Right kidney (tissue), 1 donor: ENCODE results near the gene ZCCHC7.

Experiments used
- DNase-seq: peaks from one replicate; pipeline ENCODE4 v3.0.0-alpha.2; 2016

ZCCHC7 gene

DNA sequence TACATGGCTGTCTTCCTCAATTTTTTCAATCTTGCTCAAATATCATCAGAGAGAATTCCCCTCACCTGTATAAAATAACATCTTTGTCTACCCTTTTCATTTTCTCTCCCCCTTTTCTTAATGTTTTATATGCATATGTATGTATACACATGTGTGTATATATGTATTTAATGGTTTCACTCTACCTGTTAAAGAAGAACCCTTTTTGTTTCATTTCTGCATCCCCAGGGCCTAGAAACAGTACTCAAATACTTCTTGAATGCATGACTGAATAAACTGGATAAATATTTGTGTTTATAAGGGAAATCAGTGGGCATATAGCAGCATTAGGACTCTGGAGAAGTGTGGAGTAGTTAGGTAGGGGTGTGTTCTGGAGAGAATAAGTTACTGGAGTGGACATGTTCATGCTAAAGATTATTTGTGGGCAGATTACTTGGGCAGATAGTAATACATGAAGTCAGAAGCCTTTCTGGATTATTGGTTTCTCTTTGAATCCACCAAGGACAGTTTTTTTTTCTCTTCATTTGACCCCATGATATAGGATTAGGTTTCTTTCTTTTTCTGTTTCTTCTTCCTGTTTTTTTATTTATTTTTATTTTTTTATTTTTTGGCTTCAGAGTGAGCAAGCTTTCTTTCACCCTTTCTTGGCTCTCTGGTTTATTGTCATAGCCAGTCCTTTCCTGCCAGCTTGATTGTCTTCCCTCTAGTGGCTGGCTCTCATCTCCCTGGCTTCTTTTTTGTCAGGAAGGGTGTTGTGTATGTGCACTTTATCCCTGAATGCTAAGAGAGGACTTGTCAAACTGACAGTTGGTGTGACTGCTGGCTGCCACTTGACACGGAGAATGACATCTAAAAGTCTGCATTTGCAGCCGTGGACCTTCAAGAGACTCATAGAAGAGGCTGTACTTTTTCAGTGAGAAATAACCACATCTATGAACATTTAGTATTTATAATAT lies 89.3 kb downstream of the ZCCHC7 start:
- no peak for DNase-seq

- DNase-seq, result no peak
Measured at GRCh38 chr9:37210737-37211523, 90.6 kb downstream of the ZCCHC7 start.

DNA sequence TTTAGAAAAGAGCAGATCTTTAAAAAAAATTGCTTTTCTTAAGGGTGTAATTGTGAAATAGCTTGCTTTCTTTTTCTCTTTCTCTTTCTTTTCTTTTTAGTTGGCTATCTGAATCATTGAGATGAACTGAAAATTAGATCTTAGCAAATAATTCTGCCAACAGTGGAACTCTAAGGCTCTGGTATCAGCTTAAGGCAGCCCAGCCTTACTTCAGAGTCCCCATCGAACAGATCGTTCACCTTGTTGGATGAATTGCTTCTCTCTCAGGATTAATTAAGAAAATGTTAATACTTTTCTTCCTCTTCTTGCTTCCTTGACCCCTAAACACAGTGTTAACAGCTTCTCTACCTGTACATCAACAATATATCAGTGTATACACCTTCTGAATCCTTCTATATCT lies 92.1 kb downstream of the ZCCHC7 start:
- no peak for DNase-seq

- no peak for DNase-seq
Measured at GRCh38 chr9:37215381-37215780, 95.0 kb downstream of the ZCCHC7 start.

GRCh38 chr9:37215830-37216229 lies 95.5 kb downstream of the ZCCHC7 start:
- no peak for DNase-seq

DNA sequence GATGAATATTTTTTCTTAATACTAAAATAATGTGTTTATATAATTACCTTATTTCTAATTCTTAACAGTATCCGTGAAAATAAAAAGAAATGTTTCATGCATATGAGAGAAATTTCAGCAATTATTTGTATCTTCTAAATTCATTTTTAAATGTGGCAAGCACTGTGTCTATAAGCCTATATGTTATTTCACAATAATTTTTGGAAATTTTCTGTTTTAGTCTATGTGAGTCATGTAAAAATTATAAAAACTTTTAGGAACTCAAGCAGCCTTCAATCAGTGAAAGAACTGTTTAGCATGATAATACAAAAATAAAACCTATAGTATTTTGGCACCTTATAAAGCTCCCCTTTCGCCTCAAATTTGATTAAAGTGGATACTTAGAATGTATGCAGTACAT lies 96.8 kb downstream of the ZCCHC7 start:
- no peak for DNase-seq

GRCh38 chr9:37218800-37219425 lies 98.5 kb downstream of the ZCCHC7 start:
- no peak for DNase-seq

DNA sequence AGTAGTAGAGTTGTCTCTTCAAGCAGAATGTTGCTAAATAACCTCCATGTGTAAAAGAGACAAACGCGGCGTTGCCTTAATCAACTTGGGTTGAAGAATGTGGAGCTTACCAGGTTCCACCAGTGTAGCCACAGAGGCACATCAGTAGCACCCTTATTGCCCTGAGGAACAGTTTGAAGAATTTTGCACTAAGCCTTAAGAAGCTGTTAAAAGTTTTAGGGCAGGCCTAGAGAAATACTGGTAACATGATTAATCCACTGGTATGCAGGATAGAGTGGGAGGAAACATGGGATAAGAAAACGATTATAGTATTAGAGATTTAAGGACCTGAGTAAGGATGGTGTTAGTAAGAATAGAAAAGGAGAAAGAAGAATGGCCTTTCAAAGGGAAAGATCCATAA lies 100.6 kb downstream of the ZCCHC7 start:
- no peak for DNase-seq

- DNase-seq, result no peak
Measured at GRCh38 chr9:37221489-37222106, 101.2 kb downstream of the ZCCHC7 start.

DNA sequence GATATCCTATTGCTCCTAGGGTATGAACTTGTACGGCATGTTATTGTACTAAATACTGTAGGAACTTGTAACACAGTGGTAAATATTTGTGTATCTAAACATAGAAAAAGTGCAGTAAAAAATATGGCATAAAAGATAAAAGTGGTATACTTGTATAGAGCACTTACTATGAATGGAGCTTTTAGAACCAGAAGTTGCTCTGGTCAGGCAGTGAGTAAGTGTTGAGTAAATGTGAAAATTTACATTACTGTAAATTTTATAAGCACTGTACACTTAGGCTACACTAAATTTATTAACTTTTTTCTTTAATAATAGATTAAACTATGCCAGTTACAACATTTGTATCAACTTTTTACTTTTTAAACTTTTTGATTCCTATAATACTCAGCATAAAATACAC lies 109.1 kb downstream of the ZCCHC7 start:
- DNase-seq, result no peak

GRCh38 chr9:37229882-37230482 lies 109.6 kb downstream of the ZCCHC7 start:
- DNase-seq, result no peak

GRCh38 chr9:37236822-37237221 lies 116.4 kb downstream of the ZCCHC7 start:
- DNase-seq, result no peak

DNA sequence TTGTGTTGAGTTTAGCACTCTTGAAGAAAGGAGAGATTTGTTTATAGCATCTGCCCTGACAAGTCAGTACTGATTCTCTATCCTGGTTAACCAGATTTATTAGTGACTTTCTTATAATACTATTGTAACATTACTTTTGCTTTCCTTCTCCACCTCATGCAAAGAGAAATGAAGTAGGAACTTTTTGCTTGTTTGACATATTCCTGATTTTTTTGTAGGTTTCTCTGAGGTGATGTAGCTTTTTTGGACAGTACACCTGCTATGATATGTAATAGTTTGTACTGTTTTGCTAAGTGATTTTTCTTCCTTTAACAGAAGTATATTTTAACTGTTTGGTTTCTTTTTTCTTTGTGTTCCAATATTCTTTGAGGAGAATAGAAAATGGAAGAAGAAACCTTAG lies 117.7 kb downstream of the ZCCHC7 start:
- no peak for DNase-seq

GRCh38 chr9:37239224-37239859 lies 119.0 kb downstream of the ZCCHC7 start:
- no peak for DNase-seq

DNA sequence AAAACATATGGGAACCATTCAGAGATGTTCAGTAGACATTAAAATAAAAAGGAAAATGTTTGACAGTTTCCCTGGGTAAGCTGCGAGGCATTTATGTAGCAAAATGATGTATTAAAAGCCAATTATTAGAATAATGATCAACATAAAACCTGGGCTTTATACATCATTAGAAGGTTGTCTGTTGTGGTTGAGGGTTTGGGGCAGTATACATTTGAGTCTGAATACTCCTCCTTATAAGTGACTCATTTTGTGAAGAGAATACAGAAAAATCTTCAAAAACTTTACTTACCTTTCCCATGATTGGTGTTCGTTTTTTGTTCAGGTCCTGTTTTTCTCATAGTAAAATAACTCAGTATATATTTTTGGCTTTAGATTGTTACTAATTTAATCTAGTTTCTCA lies 119.5 kb downstream of the ZCCHC7 start:
- DNase-seq, result no peak

DNA sequence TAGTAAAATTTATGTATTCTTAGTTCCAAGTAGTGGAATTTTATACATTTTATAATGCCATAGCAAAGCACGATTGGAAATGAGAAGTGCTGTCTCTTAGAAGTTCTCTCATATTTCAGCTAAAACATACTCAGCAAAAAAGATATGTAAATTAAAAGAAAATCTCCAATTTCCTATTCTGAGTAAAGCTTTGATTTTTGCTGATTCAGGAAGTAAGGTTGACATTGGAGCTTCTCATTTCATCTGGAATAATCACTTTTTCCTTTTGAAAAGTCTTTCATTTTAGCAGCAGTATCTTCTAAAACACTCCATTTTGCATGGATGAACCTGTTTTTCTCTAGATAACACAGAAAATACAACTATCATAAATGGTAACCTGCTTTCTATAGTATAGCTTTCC lies 121.0 kb downstream of the ZCCHC7 start:
- no peak for DNase-seq

DNA sequence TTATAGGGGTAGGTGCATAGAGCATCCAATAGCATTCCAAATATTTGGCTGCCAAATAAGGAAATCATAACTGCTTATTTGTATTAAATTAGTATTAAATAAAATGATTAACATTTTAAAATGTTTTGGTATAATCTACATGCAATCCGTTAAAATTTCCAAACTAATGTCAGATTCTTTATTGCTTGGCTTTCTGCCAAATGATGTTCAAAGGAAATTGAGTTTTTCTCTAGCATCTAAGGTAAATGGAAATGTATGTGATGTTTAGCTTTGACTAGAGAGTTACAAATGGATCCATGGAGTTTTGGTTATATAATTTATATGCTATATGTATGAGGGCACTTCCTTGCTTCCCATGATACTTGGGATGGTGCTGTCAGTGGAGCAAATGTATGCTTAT lies 121.7 kb downstream of the ZCCHC7 start:
- DNase-seq, result no peak

DNA sequence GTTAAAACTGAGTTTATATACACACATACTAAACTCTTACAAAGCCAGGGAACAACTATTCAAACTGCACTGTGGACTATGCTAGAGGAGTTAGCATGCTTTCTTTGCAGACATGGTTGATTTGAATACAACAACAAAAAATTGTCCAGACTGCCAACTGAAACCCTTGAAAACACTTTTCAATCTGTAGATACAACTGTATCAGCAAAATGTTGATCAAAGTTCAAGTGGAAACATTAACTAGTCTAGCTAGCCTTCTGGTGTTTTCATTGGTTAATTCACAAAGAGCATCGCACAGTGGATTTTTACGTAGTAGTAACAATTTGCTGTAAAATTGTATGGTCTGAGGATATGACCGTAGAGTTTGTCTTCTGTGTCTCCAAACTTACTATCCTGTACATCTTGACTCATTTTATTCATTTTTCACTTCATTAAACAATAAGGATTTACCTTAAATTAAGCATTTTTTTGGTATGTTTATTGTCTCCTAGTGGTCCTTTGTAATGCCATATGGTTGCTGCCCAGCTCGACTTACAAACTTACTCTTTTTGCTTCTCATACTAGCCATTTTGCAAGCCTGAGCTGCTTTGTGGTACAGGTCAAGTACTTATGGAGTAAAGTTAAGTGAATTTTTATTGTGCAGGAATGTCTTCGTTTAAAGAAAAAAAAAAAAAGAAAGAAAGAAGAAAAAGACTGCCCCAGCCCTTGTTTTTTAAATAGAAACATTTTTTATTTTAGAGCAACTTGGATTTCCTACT lies 123.4 kb downstream of the ZCCHC7 start:
- no peak for DNase-seq

DNA sequence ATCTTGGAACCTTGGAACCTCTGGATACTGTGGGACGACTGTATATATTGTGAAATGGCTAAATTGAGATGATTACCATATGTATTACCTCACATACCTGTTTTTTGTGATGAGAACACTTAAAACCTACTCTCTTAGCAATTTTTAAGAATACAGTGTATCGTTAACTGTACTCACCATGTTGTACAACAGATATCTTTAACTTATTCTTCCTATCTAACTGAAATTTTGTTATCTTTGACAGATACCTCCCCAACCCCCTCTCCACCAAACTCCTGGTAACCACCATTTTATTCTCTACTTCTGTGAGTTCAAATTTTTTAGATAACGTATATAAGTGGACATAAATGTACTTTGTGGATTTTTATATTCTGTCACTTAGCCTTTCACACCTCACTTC lies 126.5 kb downstream of the ZCCHC7 start:
- DNase-seq, result no peak

DNA sequence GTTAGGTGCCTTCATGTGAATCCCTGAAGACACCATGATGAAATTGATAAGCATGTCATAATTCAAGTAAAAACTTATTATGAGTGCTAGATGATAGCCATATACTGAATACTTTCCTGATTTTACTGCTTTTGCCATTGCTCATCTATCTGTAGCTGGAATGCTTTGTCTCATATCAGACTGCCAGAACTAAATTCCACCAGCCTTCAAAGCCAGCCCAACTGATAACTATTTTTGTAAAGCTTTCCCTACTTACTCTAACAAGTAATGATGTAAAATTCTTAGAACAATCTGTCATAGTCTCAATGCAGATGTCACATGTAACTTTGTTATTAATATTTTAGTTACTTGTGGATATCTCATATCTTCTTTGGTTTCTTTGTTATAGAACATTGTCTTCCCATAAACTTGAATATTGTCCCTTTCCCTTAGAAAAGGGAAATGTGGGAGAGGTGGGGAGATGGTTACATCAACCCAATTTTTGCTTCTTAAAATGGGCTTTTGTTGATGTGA lies 128.3 kb downstream of the ZCCHC7 start:
- DNase-seq, result no peak

GRCh38 chr9:37251452-37251851 lies 131.1 kb downstream of the ZCCHC7 start:
- DNase-seq, result no peak
